HEK293 (cell line): ENCODE data around the gene NR1H2.

Experiments
- CTCF ChIA-PET: fragments of 350-600 bp; formaldehyde crosslinking; extraction: SDS; loops from one replicate; lab custom pipeline; 2021; ENCODE audit warnings: antibody characterized with exemption; lab: Yijun Ruan, JAX
- POLR2A ChIA-PET: fragments of 300-600 bp; formaldehyde crosslinking; extraction: SDS; loops from one replicate; lab custom pipeline; 2020; ENCODE audit warnings: antibody characterized with exemption, inconsistent platforms; lab: Yijun Ruan, JAX
- H3K27ac ChIP-seq: fragments of 200-500 bp; sonication (Bioruptor generic); 2 replicates; pipeline ENCODE4 v1.5.1; 2014; ENCODE audit warnings: low read depth, low read length, control low read depth, inconsistent platforms; ENCODE audit errors: extremely low read depth
- H3K36me3 ChIP-seq, 2 experiments: fragments of 200-500 bp in 1 of 2; sonication (Bioruptor generic) in 1 of 2; 1 replicate in 1 of 2; 2 replicates in 1 of 2; pipeline ENCODE4 v1.5.1; 2014 to 2017; ENCODE audit warnings: inconsistent platforms in 2 of 2, low read length in 2 of 2; ENCODE audit not compliant: control insufficient read depth in 2 of 2, insufficient read depth in 1 of 2
- H3K4me1 ChIP-seq: fragments of 200-500 bp; sonication (Bioruptor generic); 2 replicates; pipeline ENCODE4 v1.5.1; 2014; ENCODE audit warnings: mild to moderate bottlenecking, low read length, inconsistent platforms; ENCODE audit not compliant: control insufficient read depth, insufficient read depth
- H3K4me3 ChIP-seq: 2 replicates; pipeline ENCODE4 v1.5.1; 2011; ENCODE audit warnings: low read depth, mild to moderate bottlenecking, control low read depth, low read length, moderate library complexity
- H3K9me3 ChIP-seq: fragments of 200-500 bp; sonication (Bioruptor generic); 2 replicates; pipeline ENCODE4 v1.5.1; 2014; ENCODE audit warnings: low read depth, low read length, inconsistent platforms; ENCODE audit not compliant: control insufficient read depth, insufficient read depth
- MEIS1 ChIP-seq: sonication (generic); formaldehyde crosslinking; IDR thresholded peaks from 2 replicates; pipeline ENCODE4 v1.8.1; 2022; ENCODE audit warnings: missing genetic modification reagents, mild to moderate bottlenecking, borderline replicate concordance
- ZNF138 ChIP-seq: fragments of 450-650 bp; formaldehyde crosslinking; IDR thresholded peaks from 2 replicates; pipeline ENCODE4 v1.5.1; 2016; ENCODE audit warnings: missing biosample characterization, missing genetic modification characterization, borderline replicate concordance
- ZNF423 ChIP-seq: fragments of 450-650 bp; formaldehyde crosslinking; IDR thresholded peaks from 2 replicates; pipeline ENCODE4 v1.5.1; 2016; ENCODE audit warnings: missing biosample characterization, missing genetic modification characterization
- ZNF529 ChIP-seq: fragments of 450-650 bp; formaldehyde crosslinking; IDR thresholded peaks from 2 replicates; pipeline ENCODE4 v1.5.1; 2017; ENCODE audit warnings: missing genetic modification characterization, missing biosample characterization; ENCODE audit not compliant: insufficient replicate concordance
- ZNF626 ChIP-seq: fragments of 450-650 bp; sonication (Bioruptor Pico); formaldehyde crosslinking; IDR thresholded peaks from 2 replicates; pipeline ENCODE4 v1.5.1; 2018; ENCODE audit warnings: missing biosample characterization, missing genetic modification characterization, inconsistent platforms
- ZNF707 ChIP-seq: fragments of 450-650 bp; formaldehyde crosslinking; IDR thresholded peaks from 2 replicates; pipeline ENCODE4 v1.5.1; 2016; ENCODE audit warnings: missing biosample characterization, missing genetic modification characterization
- ZNF776 ChIP-seq: fragments of 450-650 bp; formaldehyde crosslinking; IDR thresholded peaks from 2 replicates; pipeline ENCODE4 v1.5.0; 2017; ENCODE audit warnings: missing biosample characterization, missing genetic modification characterization, borderline replicate concordance
- ZNF791 ChIP-seq: fragments of 450-650 bp; formaldehyde crosslinking; IDR thresholded peaks from 2 replicates; pipeline ENCODE4 v1.5.1; 2016; ENCODE audit warnings: missing biosample characterization, missing genetic modification characterization
- ZNF830 ChIP-seq: fragments of 450-650 bp; IDR thresholded peaks from 2 replicates; pipeline ENCODE4 v1.5.0; 2018; ENCODE audit warnings: missing biosample characterization, missing genetic modification characterization, low read depth, mild to moderate bottlenecking, moderate library complexity
- ZNF837 ChIP-seq: fragments of 450-650 bp; formaldehyde crosslinking; IDR thresholded peaks from 2 replicates; pipeline ENCODE4 v1.5.1; 2016; ENCODE audit warnings: missing biosample characterization, missing genetic modification characterization
- TF ChIP-seq, protein P1 (sequence below): fragments of 450-650 bp; formaldehyde crosslinking; IDR thresholded peaks from 2 replicates; pipeline ENCODE4 v1.5.1; 2016; ENCODE audit warnings: missing biosample characterization, missing genetic modification characterization
- TF ChIP-seq, protein P2 (sequence below): fragments of 450-650 bp; formaldehyde crosslinking; IDR thresholded peaks from 2 replicates; pipeline ENCODE4 v1.5.1; 2016; ENCODE audit warnings: missing biosample characterization, missing genetic modification characterization
- TF ChIP-seq, protein P3 (sequence below): fragments of 450-650 bp; formaldehyde crosslinking; IDR thresholded peaks from 2 replicates; pipeline ENCODE4 v1.5.1; 2016; ENCODE audit warnings: missing biosample characterization, missing genetic modification characterization
- TF ChIP-seq, protein P4 (sequence below): fragments of 450-650 bp; formaldehyde crosslinking; IDR thresholded peaks from 2 replicates; pipeline ENCODE4 v1.5.1; 2017; ENCODE audit warnings: missing biosample characterization, missing genetic modification characterization
- TF ChIP-seq, protein P5 (sequence below): fragments of 450-650 bp; formaldehyde crosslinking; IDR thresholded peaks from 2 replicates; pipeline ENCODE4 v1.5.1; 2016; ENCODE audit warnings: missing biosample characterization, missing genetic modification characterization
- TF ChIP-seq, protein P6 (sequence below): fragments of 450-650 bp; formaldehyde crosslinking; IDR thresholded peaks from 2 replicates; pipeline ENCODE4 v1.5.1; 2016; ENCODE audit warnings: missing biosample characterization, missing genetic modification characterization
- TF ChIP-seq, protein P7 (sequence below): fragments of 450-650 bp; formaldehyde crosslinking; IDR thresholded peaks from 2 replicates; pipeline ENCODE4 v1.5.1; 2016; ENCODE audit warnings: missing biosample characterization, missing genetic modification characterization, low read depth

Gene NR1H2

DNA sequence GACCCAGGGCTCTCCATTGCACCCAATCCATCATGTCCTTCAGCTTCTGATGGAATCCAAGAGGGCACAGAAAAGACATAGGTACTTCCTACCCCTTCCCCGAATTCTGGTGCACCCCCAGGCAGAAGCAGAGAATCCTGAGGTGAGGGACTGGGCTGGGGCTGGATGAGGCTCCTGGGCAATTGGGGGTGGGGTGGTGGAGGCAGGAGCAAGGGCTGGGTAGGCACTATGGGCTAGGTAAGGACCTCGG is 44.3 kb upstream of the NR1H2 start:
- no peaks in the 10 kb centered on the region for H3K36me3 ChIP-seq
- CTCF ChIA-PET: no interaction called here
- H3K27ac ChIP-seq: no peak overlapping the region
- no peak overlapping the region for H3K4me3 ChIP-seq
- POLR2A ChIA-PET: no interaction called here
- TF ChIP-seq ZNF529 (tag by site-specific recombination) (no peak), ZNF791 (tag by site-specific recombination) (no peak), MEIS1 (CRISPR knock-in tag) (no peak), ZNF776 (no peak), ZNF707 (tag by site-specific recombination) (no peak), ZNF138 (no peak), ZNF423 (no peak), ZNF837 (tag by site-specific recombination) (no peak), ZNF626 (no peak), ZNF830 (tag by site-specific recombination) (no peak)
- TF ChIP-seq, protein P1, sequence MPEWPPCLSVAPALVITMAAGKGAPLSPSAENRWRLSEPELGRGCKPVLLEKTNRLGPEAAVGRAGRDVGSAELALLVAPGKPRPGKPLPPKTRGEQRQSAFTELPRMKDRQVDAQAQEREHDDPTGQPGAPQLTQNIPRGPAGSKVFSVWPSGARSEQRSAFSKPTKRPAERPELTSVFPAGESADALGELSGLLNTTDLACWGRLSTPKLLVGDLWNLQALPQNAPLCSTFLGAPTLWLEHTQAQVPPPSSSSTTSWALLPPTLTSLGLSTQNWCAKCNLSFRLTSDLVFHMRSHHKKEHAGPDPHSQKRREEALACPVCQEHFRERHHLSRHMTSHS (tag by site-specific recombination): no peak
- TF ChIP-seq, protein P2, sequence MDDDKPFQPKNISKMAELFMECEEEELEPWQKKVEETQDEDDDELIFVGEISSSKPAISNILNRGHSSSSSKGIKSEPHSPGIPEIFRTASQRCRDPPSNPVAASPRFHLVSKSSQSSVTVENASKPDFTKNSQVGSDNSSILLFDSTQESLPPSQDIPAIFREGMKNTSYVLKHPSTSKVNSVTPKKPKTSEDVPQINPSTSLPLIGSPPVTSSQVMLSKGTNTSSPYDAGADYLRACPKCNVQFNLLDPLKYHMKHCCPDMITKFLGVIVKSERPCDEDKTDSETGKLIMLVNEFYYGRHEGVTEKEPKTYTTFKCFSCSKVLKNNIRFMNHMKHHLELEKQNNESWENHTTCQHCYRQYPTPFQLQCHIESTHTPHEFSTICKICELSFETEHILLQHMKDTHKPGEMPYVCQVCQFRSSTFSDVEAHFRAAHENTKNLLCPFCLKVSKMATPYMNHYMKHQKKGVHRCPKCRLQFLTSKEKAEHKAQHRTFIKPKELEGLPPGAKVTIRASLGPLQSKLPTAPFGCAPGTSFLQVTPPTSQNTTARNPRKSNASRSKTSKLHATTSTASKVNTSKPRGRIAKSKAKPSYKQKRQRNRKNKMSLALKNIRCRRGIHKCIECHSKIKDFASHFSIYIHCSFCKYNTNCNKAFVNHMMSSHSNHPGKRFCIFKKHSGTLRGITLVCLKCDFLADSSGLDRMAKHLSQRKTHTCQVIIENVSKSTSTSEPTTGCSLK (tag by site-specific recombination): no peak
- TF ChIP-seq, protein P3, sequence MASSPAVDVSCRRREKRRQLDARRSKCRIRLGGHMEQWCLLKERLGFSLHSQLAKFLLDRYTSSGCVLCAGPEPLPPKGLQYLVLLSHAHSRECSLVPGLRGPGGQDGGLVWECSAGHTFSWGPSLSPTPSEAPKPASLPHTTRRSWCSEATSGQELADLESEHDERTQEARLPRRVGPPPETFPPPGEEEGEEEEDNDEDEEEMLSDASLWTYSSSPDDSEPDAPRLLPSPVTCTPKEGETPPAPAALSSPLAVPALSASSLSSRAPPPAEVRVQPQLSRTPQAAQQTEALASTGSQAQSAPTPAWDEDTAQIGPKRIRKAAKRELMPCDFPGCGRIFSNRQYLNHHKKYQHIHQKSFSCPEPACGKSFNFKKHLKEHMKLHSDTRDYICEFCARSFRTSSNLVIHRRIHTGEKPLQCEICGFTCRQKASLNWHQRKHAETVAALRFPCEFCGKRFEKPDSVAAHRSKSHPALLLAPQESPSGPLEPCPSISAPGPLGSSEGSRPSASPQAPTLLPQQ (tag by site-specific recombination): no peak
- TF ChIP-seq, protein P4, sequence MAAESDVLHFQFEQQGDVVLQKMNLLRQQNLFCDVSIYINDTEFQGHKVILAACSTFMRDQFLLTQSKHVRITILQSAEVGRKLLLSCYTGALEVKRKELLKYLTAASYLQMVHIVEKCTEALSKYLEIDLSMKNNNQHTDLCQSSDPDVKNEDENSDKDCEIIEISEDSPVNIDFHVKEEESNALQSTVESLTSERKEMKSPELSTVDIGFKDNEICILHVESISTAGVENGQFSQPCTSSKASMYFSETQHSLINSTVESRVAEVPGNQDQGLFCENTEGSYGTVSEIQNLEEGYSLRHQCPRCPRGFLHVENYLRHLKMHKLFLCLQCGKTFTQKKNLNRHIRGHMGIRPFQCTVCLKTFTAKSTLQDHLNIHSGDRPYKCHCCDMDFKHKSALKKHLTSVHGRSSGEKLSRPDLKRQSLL (tag by site-specific recombination): no peak
- TF ChIP-seq, protein P5, sequence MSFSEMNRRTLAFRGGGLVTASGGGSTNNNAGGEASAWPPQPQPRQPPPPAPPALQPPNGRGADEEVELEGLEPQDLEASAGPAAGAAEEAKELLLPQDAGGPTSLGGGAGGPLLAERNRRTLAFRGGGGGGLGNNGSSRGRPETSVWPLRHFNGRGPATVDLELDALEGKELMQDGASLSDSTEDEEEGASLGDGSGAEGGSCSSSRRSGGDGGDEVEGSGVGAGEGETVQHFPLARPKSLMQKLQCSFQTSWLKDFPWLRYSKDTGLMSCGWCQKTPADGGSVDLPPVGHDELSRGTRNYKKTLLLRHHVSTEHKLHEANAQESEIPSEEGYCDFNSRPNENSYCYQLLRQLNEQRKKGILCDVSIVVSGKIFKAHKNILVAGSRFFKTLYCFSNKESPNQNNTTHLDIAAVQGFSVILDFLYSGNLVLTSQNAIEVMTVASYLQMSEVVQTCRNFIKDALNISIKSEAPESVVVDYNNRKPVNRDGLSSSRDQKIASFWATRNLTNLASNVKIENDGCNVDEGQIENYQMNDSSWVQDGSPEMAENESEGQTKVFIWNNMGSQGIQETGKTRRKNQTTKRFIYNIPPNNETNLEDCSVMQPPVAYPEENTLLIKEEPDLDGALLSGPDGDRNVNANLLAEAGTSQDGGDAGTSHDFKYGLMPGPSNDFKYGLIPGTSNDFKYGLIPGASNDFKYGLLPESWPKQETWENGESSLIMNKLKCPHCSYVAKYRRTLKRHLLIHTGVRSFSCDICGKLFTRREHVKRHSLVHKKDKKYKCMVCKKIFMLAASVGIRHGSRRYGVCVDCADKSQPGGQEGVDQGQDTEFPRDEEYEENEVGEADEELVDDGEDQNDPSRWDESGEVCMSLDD (tag by site-specific recombination): no peak
- TF ChIP-seq, protein P6, sequence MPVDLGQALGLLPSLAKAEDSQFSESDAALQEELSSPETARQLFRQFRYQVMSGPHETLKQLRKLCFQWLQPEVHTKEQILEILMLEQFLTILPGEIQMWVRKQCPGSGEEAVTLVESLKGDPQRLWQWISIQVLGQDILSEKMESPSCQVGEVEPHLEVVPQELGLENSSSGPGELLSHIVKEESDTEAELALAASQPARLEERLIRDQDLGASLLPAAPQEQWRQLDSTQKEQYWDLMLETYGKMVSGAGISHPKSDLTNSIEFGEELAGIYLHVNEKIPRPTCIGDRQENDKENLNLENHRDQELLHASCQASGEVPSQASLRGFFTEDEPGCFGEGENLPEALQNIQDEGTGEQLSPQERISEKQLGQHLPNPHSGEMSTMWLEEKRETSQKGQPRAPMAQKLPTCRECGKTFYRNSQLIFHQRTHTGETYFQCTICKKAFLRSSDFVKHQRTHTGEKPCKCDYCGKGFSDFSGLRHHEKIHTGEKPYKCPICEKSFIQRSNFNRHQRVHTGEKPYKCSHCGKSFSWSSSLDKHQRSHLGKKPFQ: no peak
- TF ChIP-seq, protein P7, sequence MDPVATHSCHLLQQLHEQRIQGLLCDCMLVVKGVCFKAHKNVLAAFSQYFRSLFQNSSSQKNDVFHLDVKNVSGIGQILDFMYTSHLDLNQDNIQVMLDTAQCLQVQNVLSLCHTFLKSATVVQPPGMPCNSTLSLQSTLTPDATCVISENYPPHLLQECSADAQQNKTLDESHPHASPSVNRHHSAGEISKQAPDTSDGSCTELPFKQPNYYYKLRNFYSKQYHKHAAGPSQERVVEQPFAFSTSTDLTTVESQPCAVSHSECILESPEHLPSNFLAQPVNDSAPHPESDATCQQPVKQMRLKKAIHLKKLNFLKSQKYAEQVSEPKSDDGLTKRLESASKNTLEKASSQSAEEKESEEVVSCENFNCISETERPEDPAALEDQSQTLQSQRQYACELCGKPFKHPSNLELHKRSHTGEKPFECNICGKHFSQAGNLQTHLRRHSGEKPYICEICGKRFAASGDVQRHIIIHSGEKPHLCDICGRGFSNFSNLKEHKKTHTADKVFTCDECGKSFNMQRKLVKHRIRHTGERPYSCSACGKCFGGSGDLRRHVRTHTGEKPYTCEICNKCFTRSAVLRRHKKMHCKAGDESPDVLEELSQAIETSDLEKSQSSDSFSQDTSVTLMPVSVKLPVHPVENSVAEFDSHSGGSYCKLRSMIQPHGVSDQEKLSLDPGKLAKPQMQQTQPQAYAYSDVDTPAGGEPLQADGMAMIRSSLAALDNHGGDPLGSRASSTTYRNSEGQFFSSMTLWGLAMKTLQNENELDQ: no peak
- H3K9me3 ChIP-seq: no peaks in the 10 kb centered on the region
- peaks cover 16% of the 10 kb centered on the region for H3K4me1 ChIP-seq
